GM19463 (cell line): ENCODE results near the gene EXOC2.
A peak's percentile ranks its signal among the peaks of the same experiment; 100 is the strongest.
"Not testable (repeated sequence)": the region's sequence is repeated elsewhere in the genome, so short reads cannot be mapped to it uniquely, and the experiment has no call there.

Source experiments
- ATAC-seq: cut with Tn5 transposase; IDR thresholded peaks from one replicate; pipeline ENCODE4 v1.9.1; 2021; ENCODE audit warnings: mild to moderate bottlenecking, moderate library complexity; ENCODE audit not compliant: unreplicated experiment

The EXOC2 gene

DNA sequence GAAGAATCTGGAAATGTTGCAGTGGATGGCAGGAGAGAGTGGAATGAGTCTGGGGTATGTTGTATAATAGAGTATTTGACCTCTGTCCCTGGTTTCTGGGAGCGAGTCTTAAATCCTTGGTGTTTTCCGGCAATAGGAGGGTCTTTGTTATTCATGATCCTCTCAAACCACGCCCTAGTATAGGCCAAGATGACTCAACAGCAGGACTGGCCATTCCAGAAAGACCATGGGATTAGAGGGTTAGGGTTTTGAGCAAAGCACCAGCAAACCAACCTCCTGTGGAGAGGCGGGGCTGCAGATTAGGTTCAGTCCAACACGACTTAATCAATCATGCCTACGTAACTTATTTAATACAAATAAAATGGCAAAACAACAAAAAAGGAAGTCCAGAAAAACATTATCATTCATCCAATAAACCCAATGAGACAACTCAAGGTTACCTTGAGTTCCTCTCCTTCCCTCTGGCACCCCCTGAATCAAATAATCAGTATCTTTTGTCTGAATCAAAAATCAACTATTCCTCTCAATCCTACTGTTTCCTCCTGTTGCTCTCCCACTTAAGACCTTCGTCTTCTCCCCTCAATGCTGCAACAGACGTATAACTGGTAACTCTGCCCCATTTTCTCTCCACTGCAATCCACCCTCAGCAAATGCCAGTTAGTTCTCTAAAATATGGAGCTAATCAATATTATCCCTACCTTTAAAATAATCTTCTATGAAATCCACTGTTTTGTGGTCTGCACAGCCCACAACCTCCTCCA lies 51.5 kb downstream of the EXOC2 start:
- ATAC-seq: no peak

DNA sequence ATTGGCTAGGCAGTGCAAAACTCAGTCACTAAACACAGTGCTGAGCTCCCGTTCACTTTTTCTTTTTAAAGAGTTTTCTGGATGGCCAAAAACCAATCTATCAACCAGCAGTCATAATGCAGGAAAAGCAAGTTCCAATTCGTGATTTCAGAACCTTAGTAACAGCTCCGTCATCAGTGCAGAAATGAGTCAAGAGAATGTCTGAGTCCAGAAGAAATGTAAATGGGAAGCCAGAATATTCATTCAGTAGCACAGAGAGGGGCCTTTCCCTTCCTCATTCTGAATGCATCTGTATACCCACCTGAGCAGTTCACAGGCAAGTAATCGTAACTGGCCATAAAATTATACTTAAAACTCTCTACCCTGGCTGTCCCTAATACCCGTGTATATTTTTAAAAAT lies 56.5 kb downstream of the EXOC2 start:
- ATAC-seq: peak; percentile 93

DNA sequence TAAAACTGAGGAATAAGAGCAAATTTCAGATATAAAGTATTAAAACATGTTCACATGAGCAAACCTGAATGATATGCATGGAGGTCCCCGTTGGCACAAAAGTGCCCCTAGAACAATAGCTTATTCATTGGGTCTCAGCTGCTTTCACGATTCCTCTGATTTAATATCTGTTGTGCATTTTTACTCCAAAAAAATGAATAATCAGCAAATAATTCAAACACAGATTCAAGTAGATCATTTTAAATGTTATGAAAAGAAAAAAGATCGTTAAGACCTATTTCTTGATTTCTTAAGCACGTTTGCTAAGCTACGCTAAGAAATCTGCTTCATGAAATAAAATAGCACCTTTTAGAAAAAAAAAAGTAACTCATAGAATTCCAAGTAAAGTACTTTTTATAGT lies 57.7 kb downstream of the EXOC2 start:
- ATAC-seq: no peak

DNA sequence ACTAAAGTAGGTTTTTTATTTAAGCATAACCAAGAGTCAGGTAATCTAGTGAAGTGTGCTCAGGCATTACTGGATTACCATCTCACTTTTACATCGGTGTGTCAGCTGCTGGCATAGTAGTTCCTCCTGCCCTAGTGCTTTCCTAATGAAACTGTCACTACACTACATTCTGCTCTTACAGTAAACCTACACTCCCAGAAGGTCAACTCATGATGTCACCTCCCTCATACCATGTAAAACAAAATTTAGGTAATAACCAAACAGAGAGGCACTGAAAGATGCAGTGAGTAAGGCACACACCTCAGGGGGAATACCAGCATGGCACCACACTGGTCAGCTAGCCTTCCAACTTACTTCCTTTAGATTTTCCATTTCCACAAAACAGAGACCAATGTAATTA lies 59.3 kb downstream of the EXOC2 start:
- ATAC-seq: no peak

DNA sequence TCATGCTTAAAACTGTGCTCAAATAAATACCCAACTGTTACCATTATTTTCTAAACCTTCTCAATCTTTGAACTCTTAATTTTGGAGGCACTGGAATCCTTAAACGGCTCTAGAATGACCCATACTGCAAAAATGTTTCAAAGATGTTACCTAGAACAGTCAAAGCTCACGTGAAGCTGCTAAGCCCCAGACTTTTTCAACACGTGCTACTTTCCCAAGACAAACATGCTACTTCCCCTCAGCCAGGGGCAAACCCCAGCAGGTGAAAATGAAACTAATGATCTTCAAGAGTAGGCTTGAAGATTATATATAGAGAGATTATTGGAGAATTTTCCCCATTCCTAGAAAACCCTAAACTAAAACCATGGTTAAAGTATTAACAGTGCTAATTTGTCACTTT lies 64.2 kb downstream of the EXOC2 start:
- no peak for ATAC-seq

DNA sequence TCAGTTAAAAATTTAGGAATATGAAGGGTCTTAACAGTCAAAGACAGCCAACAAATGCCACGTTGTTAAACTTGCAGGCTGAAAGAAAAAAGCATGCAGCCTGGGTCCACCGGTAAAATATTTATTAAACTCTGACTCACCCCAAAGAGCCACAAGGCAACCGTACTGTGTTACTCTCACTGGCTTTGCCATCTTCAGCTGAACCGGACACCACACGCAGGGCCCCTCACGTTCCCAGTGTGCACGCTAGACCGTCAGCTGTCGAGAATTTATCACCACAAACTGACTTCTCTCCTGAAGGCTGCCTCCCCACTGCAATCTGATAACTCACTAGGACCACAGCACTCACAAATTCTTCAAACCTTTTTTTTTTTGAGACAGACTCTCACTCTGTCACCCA lies 66.7 kb downstream of the EXOC2 start:
- no peak for ATAC-seq

DNA sequence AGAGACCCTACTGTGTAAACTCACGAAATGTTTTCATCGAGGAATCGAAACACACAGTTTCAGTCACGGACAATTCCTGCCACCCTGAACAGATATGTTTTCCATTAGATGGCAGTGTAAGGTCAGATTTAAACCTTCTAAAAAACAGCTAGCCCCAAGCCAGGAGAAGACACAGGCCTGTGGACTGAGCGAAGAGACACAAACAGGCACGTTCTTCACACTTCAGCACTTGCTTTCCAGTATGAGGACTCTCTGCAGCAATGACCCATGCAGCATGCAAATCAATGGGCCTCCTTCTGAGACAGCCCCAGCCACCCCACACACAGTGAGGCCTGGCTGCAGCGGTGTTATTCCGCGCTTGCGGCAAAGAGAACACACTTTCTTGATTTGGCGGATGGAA lies 68.0 kb downstream of the EXOC2 start:
- ATAC-seq: no peak

DNA sequence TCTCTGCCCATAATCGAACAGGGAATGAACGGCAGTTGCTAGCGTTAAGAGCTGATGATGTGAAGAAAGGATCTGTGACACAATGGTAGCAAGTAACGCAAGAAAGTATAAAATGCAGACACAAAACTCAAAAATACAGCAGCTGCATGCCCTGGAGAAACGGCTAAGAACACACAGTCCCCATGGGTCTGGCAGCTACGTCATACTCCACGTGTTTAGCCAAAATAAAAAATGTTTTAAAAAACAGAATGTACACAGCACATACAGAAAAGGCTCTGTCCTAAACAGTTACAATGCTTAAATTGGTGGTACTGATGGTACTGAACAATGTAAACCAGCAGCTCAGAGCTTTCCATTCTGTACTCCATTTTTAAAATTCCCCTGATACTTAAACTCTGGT lies 70.5 kb downstream of the EXOC2 start:
- ATAC-seq: no peak

DNA sequence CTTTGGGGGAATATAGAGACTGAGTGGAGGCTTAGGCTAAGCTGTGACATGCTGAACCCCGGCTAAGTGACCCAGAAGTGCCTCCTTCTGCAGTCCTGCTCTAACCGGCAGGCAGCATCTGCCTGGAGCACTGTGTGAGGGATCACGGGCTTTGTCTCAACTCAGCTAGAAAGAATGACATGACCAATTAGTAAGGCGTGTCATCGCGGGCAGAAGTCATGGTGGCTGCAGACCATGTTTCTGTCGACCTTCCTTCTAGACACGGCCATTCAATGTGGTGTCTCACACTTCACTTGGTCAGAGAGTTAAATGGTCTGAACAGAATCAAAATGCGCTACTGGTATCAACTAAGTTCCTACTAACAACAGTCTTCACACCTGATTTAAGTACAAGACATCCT lies 71.0 kb downstream of the EXOC2 start:
- no peak for ATAC-seq

DNA sequence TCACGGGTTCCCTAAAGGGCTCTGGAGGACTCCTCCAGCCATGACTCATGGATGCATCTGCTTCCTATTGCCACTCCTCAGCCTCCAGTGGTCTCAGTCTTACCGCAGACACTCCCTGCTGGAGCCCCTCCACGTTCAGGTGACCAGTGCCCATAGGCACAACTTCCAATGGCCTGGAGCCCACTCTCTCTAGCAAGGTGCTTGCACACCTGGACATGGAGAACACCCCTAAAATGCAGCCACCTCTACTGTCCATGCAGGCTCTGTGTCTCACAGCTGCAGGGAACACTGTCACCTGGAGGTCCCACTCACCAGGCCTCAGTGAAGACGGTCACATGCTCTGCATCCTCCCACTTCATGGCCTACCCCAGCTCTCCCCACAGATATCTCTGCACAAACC lies 72.0 kb downstream of the EXOC2 start:
- no peak for ATAC-seq

DNA sequence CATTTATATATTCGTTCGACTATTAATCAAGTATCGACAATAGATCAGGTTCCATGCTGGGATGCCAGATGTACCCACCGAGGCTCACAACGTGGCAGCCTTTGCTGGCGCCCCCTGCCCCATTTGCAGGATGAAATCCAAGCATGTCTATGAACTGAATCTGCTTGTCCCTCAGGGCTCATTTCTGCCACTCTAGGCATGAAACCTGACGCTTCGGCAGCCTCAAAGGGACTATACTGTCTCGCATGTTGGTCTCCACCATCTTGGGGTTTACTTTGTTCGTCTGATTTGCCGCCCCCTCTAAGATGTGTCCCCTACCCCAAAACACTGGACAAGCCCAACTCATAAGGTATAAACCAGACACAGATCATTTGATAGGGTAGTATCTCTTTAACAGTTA lies 72.8 kb downstream of the EXOC2 start:
- ATAC-seq: no peak

DNA sequence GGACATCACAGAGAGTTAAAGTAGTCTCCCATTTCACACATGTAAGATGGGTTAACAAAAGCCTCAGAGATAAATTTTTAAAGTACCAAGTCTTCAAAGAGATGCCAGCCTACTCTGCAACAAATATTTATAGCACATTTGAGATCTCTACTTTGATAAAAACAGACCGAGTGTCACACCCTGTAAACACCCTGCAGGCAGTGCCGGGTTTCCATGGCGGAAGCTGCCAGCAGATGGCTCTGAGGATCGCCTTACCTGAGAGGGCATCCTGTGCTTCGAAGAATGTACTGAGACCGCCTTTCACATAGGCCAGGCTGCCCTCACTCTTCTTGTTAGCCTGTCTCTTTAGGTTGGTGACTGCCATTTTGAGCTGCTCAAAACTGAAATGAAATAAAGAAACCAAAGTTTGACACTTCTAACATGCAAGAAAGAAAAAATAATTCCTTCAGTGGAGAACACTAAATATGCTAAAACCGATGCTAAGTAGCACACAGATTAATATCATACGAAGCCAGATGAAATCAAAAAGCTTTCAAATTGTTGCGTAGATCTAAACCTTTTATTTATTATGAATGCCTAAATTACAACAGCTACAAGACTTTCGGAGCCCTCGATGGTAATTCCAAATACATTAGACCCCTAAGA lies 75.4 kb downstream of the EXOC2 start:
- ATAC-seq: no peak

DNA sequence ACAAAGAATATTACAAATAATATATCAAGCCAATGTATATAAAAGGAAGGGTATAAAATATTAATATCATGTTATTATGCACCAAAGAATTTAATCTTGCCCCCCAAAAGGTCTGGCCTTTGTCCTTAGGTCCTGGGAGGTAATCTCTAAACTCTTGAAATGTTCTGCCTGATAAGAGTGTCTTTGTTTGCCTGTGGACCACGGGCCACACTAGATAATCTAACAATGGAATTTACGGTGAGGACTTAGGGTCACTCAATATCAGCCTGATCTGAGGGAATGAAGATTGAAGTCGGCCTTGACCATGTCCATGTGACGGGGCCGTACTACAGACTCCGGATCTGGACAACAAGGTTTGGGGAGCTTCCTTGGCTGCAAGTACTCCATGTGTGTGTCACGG lies 79.0 kb downstream of the EXOC2 start:
- no peak for ATAC-seq

DNA sequence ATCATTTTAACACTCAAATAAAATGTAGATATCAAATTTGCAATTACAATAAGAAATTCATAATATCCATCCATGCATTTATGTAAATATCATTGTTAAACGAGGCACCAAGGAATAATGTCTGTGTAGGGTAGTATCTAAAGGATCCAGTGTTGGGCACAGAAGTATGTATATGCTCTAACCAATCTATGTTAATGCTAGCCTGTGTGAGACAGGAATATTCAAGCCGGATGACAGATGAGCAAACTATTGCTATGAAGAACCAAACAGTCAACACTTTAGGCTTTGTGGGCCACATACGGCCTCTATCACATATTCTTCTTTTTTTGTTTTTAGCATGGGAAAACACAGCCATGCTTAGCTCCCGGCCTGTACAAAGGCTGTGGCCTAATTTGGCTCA lies 81.0 kb downstream of the EXOC2 start:
- no peak for ATAC-seq

DNA sequence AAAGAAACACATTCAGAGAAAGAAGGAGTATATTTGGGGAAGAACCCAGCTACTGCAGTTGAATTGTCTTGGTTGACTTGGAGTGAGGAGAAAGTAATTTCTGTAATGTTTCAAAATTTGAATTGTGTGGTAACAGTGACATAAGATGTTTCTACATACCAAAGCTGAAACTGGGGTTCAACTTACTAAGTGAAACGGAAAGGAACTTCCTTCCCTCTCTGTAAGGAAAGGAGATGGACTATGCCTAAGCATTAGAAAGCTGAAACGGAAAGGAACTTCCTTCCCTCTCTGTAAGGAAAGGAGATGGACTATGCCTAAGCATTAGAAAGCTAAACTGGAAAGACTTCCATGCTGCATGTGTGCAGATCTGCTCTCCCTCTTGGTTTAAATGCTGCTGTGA lies 82.1 kb downstream of the EXOC2 start:
- ATAC-seq: no peak

DNA sequence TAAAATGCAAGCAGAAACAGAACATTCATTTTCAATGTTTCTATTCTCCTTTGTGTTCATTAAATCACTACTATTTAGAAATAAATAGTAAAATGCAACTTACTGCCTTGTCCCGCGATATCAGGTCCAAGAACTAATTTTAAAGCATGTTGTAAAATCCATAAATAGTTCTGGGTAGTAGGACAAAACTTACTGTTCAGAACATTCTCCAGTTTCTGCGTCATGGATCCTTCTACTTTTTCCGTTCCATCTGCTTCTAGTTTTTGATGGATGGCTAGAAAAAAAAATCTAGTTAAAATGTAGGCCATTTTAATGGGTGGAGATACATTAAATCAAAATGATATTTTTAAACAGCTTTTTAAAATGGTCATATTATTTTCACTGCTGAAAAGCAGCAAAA lies 83.0 kb downstream of the EXOC2 start:
- ATAC-seq: no peak

DNA sequence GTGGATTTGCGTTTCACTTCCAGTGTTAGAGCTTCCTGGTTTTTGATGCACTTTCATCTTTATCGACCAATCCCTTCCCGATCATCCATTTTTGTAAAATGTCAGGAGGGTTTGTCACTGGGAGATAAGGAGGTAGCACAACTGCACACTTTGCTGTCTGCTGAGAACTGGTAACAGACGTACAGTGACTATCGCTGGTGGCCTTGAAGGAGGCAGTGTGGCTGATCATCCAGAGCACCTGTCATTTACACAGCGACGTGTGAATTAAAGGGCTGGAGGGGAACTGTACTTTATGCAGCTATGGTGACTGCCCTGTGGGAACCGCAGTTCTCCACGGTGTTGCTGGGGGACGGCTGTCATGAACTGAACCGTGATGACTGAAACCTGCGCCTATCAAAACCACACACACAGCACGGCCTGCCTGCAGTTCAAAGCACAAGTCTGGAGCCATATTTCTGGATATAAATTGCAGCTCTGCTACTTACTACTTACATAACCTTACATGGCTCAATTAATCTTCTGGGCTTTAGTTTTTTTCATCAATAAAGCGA lies 86.0 kb downstream of the EXOC2 start:
- no peak for ATAC-seq

DNA sequence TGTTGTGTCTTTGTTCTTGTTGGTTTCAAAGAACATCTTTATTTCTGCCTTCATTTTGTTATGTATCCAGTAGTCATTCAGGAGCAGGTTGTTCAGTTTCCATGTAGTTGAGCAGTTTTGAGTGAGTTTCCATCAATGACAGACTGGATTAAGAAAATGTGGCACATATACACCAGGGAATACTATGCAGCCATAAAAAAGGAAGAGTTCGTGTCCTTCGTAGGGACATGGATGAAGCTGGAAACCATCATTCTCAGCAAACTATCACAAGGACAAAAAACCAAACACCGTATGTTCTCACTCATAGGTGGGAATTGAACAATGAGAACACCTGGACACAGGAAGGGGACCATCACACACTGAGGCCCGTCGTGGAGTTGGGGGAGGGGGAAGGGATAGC lies 87.0 kb downstream of the EXOC2 start:
- ATAC-seq: not testable (repeated sequence)

DNA sequence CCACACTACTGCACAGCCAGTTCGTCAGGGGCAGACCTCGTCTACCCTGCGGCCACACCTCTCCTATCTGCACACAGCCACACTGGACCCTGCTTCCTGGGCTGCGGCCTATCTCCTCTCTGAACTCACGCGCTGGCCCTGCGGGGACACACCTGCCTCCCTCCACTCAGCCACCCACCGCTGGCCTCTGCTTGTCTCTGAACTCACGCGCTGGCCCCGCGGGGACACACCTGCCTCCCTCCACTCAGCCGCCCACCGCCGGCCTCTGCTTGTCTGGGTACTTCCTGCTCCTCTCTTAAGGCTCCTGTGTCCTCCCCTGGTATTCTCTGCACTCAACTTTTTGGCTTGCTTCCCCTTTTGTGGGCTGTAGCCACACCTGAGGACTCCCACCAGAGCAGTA lies 88.4 kb downstream of the EXOC2 start:
- ATAC-seq: no peak

DNA sequence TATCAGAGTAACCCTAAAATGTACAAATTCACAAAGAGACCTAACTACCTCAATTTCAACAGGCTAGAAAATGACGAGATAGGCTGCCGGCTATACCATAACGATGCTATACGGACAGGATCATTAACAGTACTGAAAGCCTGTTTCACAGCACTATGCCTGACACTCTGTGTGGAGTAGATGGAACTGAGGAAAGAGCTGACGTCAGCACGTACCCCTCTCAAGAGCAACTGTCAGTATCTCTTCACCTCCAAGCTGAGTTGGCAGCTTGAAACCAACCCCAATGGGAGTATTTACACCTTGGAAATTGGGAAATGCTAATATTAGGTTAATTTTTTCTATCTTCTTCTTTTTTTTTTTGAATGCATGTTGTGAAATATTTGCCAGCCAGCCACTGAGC lies 89.7 kb downstream of the EXOC2 start:
- no peak for ATAC-seq

DNA sequence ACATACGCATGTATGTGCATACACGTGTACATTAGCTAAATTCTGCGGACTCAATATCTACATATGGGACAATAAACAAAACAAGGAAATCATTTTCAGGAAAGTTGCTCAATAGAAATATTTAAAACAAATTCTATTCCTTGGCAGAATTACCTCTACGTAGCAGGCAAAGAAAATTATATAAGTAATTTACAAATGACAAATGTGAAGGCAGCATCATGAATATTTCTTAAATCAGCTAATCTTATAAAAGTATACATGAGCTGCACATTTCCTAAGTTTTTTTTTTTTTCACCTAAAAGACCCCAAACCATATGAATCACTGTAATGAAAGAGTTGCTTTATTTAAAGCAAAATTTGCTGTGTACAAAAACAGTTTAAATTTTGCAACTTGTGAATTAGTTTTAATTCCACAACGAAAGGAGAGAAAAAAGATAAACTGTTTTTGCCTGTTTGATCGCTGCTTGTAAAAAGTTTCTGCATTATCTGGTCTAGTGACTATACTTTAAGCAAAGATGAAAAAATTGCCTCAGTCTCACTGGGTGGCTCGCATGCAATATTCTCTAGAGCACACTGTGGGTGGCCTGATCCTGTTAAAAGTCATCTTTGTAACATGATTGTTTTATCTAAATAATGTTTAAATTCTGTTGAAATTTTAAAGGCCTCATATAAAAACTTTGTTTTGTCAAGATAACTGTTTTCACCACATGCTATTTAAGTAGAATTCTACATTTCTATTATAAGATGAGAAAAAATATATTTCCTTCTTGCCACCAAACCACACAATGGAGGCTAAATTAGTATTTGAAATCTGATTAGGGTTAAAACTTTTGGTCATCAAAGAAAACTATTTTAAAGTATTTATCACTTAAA lies 93.1 kb downstream of the EXOC2 start:
- no peak for ATAC-seq

DNA sequence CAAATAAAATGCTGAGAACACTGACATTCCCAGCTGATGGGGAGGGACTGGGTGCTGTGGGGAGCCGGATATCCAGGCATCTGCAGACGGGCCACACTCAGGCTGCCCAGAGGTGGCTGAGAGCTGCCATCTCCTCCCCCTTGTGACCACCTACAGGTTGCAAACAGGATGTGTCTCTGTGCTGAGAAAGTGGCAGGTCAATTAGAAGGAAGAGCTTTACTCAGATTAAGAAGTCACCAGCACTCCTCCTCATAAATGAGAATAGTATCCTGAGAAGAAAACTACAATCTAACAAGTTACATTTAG lies 99.1 kb downstream of the EXOC2 start:
- no peak for ATAC-seq
